ENCODE measurements around the gene NAA50.

- TF ChIP-seq EZH2phosphoT487 (IDR thresholded peaks at IDR 0.05; ENCODE audit: borderline replicate concordance, low read depth) (no peak), IRF3 (IDR thresholded peaks at IDR 0.05; ENCODE audit: low read depth, low read length) (no peak), FOXJ3 (CRISPR knock-in tag; IDR thresholded peaks at IDR 0.05) (no peak), FOSL2 (IDR thresholded peaks at IDR 0.05; ENCODE audit: borderline replicate concordance, low read depth) (no peak), SIN3A (IDR thresholded peaks at IDR 0.05; ENCODE audit: borderline replicate concordance, low read depth, low read length) (no peak), ELF1 (IDR thresholded peaks at IDR 0.05) (no peak), REST (IDR thresholded peaks at IDR 0.05; ENCODE audit: low read depth, low read length) (no peak), EP300 (IDR thresholded peaks at IDR 0.05; ENCODE audit: borderline replicate concordance in 1 of 2, low read depth in 1 of 2, low read length in 1 of 2) (no peak), POLR2AphosphoS5 (IDR thresholded peaks at IDR 0.05; ENCODE audit: low read depth, low read length) (no peak), GABPA (IDR thresholded peaks at IDR 0.05; ENCODE audit: low read depth) (no peak), YY1 (IDR thresholded peaks at IDR 0.05; ENCODE audit: low read depth) (no peak)
- TF ChIP-seq, protein P1, sequence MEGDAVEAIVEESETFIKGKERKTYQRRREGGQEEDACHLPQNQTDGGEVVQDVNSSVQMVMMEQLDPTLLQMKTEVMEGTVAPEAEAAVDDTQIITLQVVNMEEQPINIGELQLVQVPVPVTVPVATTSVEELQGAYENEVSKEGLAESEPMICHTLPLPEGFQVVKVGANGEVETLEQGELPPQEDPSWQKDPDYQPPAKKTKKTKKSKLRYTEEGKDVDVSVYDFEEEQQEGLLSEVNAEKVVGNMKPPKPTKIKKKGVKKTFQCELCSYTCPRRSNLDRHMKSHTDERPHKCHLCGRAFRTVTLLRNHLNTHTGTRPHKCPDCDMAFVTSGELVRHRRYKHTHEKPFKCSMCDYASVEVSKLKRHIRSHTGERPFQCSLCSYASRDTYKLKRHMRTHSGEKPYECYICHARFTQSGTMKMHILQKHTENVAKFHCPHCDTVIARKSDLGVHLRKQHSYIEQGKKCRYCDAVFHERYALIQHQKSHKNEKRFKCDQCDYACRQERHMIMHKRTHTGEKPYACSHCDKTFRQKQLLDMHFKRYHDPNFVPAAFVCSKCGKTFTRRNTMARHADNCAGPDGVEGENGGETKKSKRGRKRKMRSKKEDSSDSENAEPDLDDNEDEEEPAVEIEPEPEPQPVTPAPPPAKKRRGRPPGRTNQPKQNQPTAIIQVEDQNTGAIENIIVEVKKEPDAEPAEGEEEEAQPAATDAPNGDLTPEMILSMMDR (IDR thresholded peaks at IDR 0.05) = peak; percentile 74
- TF ChIP-seq, protein P2, sequence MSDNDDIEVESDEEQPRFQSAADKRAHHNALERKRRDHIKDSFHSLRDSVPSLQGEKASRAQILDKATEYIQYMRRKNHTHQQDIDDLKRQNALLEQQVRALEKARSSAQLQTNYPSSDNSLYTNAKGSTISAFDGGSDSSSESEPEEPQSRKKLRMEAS (IDR thresholded peaks at IDR 0.05; ENCODE audit: low read depth) = no peak
Measured at GRCh38 chr3:113736548-113737089, 9.4 kb downstream of the NAA50 start.
